Caco-2 (cell line): ENCODE data around the gene C1QTNF5. TPM values are rescaled to one million over a fixed set of nuclear protein-coding genes. Genes with fewer than 3 reads are reported as not detected.

Experiments
- BruUV-seq: library from RNA; stranded (reverse); fragments of 400-500 nt; replicated peaks from 2 replicates; lab custom pipeline; 2021; lab: Mats Ljungman, UMichigan
- CTCF ChIA-PET: fragments of 300-600 bp; sonication (Branson Sonifier 250); formaldehyde crosslinking; loops from one replicate; lab custom pipeline; 2022; ENCODE audit warnings: antibody characterized with exemption; lab: Charles Lee
- POLR2A ChIA-PET: fragments of 300-600 bp; sonication (Branson Sonifier 250); formaldehyde crosslinking; loops from one replicate; lab custom pipeline; 2022; ENCODE audit warnings: antibody characterized with exemption; lab: Charles Lee
- DNase-seq, 2 experiments: peaks; one replicate each; pipeline versions ENCODE4 v3.0.0 to v3.0.0-alpha.2; 2020 to 2022
- H3K27me3 ChIP-seq: replicated peaks from 2 replicates; pipeline ENCODE4 v1.6.0; 2011; ENCODE audit warnings: low read length; ENCODE audit not compliant: control insufficient read depth, insufficient read depth
- H3K36me3 ChIP-seq: 2 replicates; pipeline ENCODE4 v1.5.1; 2011; ENCODE audit warnings: low read length; ENCODE audit not compliant: control insufficient read depth, insufficient read depth
- H3K4me1 ChIP-seq: fragments of 250-450 bp; sonication (Bioruptor Pico); 2 replicates; pipeline ENCODE4 v1.5.1; 2020; ENCODE audit warnings: mild to moderate bottlenecking
- H3K4me3 ChIP-seq: 2 replicates; pipeline ENCODE4 v1.5.1; 2011; ENCODE audit warnings: low read depth, mild to moderate bottlenecking, control low read depth, low read length
- H3K9me3 ChIP-seq: fragments of 250-450 bp; sonication (Bioruptor Pico); 2 replicates; pipeline ENCODE4 v1.5.1; 2020; ENCODE audit warnings: mild to moderate bottlenecking, moderate library complexity
- H3K27ac Mint-ChIP-seq: one replicate; pipeline ENCODE4 v1.8.0; 2022; ENCODE audit warnings: mixed read lengths; ENCODE audit not compliant: unreplicated experiment
- H3K27me3 Mint-ChIP-seq: one replicate; pipeline ENCODE4 v1.8.0; 2022; ENCODE audit warnings: mixed read lengths; ENCODE audit not compliant: insufficient read depth, unreplicated experiment
- H3K36me3 Mint-ChIP-seq: one replicate; pipeline ENCODE4 v1.8.0; 2022; ENCODE audit warnings: mild to moderate bottlenecking, mixed read lengths; ENCODE audit not compliant: insufficient read depth, unreplicated experiment
- H3K4me1 Mint-ChIP-seq: one replicate; pipeline ENCODE4 v1.8.0; 2022; ENCODE audit warnings: low read depth, mixed read lengths; ENCODE audit not compliant: unreplicated experiment
- H3K4me3 Mint-ChIP-seq: one replicate; pipeline ENCODE4 v1.8.0; 2022; ENCODE audit warnings: mild to moderate bottlenecking, moderate library complexity, mixed read lengths; ENCODE audit not compliant: unreplicated experiment
- H3K9me3 Mint-ChIP-seq: one replicate; pipeline ENCODE4 v1.8.0; 2022; ENCODE audit warnings: mixed read lengths; ENCODE audit not compliant: unreplicated experiment
- CTCF ChIP-seq, 2 experiments: fragments of 200-600 bp in 1 of 2; IDR thresholded peaks; 1 replicate in 1 of 2; 2 replicates in 1 of 2; pipeline versions ENCODE4 v1.5.1 to v1.8.0; 2011 to 2022; ENCODE audit warnings: antibody characterized with exemption in 1 of 2, control low read depth in 1 of 2, inconsistent platforms in 1 of 2, low read depth in 1 of 2, low read length in 1 of 2, mild to moderate bottlenecking in 1 of 2, moderate library complexity in 1 of 2; ENCODE audit not compliant: insufficient read depth in 1 of 2, severe bottlenecking in 1 of 2, unreplicated experiment in 1 of 2
- intact Hi-C: fragments of 100-400 bp; cut with micrococcal nuclease; formaldehyde crosslinking; loops from one replicate; pipeline ENCODE4 v1.10.0; 2022; ENCODE audit not compliant: unreplicated experiment
- total RNA-seq: library from RNA; stranded (reverse); gene quantifications from 2 replicates; pipeline ENCODE4 v1.2.3, GENCODE V29; 2022

The C1QTNF5 gene
- total RNA-seq, 1 experiment from 2014 or later, result 1.2 TPM

DNA sequence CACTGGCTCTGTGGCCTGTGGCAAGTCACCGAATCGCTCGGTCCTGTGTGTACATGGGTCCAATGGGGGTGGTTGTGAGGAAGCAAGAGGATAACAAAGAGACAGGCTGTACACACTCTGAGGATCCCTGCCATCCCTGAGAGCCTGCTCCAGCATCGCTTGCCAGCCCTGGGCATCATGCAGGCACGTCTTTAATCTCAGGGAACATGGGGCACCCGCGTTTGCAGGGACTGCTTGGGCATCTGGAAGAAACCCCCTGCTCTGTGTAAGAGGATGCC is 1.3 kb upstream of the C1QTNF5 start:
- POLR2A ChIA-PET, result interaction anchor here (1.7 kb wide), 1 partner anchor 26 kb away, joined by 6 read pairs; no protein-coding TSS in a partner anchor
- Mint-ChIP-seq H3K4me3 (no peak overlapping the region), H3K27me3 (peaks cover 3% of the 10 kb centered on the region), H3K4me1 (peaks cover 22% of the 10 kb centered on the region), H3K27ac (no peak overlapping the region), H3K36me3 (peaks cover 5% of the 10 kb centered on the region), H3K9me3 (no peaks in the 10 kb centered on the region)
- Histone ChIP-seq H3K36me3 (no peaks in the 10 kb centered on the region), H3K27me3 (no peaks in the 10 kb centered on the region; the same call in 1 of the 2 replicates), H3K4me1 (peaks cover 30% of the 10 kb centered on the region), H3K4me3 (no peak overlapping the region), H3K9me3 (no peaks in the 10 kb centered on the region)
- intact Hi-C loops, result no loop called here
- CTCF ChIA-PET, result interaction anchor here (0.6 to 7.8 kb wide), 2 partner anchors 20 to 30 kb away, joined by 3 to 220 read pairs; no protein-coding TSS in a partner anchor
- TF ChIP-seq CTCF (IDR thresholded peaks at IDR 0.05; ENCODE audit: insufficient read depth in 1 of 2, low read depth in 1 of 2, low read length in 1 of 2, severe bottlenecking in 1 of 2, unreplicated experiment in 1 of 2), result no peak
- DNase-seq, result no peak
- no TSS peak for BruUV-seq

- Mint-ChIP-seq H3K4me3 (peak overlapping the region; percentile 48), H3K27me3 (peaks cover 3% of the 10 kb centered on the region), H3K36me3 (peaks cover 5% of the 10 kb centered on the region), H3K27ac (no peak overlapping the region), H3K9me3 (no peaks in the 10 kb centered on the region), H3K4me1 (peaks cover 24% of the 10 kb centered on the region)
- ChIA-PET POLR2A (interaction anchor here (1.7 kb wide), 1 partner anchor 27 kb away, joined by 6 read pairs; no protein-coding TSS in a partner anchor), CTCF (interaction anchor here (1.5 to 7.8 kb wide), 4 partner anchors 20 to 39 kb away, joined by 14 to 220 read pairs (median 78); partner anchors contain the start of gene USP2)
- H3K9me3 ChIP-seq, result no peaks in the 10 kb centered on the region
- H3K4me3 ChIP-seq, result no peak overlapping the region
- no peaks in the 10 kb centered on the region; the same call in 1 of the 2 replicates for H3K27me3 ChIP-seq
- peaks cover 30% of the 10 kb centered on the region for H3K4me1 ChIP-seq
- 0 out of 2 replicates have a peak, but pooled peaks cover under 1% of the 10 kb centered on the region for H3K36me3 ChIP-seq
- no peak for TF ChIP-seq CTCF (IDR thresholded peaks at IDR 0.05; ENCODE audit: insufficient read depth in 1 of 2, low read depth in 1 of 2, low read length in 1 of 2, severe bottlenecking in 1 of 2, unreplicated experiment in 1 of 2)
- intact Hi-C loops, result no loop called here
- BruUV-seq, result no TSS peak
- no peak for DNase-seq
Measured at GRCh38 chr11:119341222-119342022, 739 bp upstream of the C1QTNF5 start.

GRCh38 chr11:119339589-119340334 is 921 bp downstream of the C1QTNF5 start:
- peaks cover 3% of the 10 kb centered on the region for H3K27me3 Mint-ChIP-seq

More at GRCh38 chr11:119339589-119340334, 921 bp downstream of the C1QTNF5 start:
- CTCF ChIA-PET, result interaction anchor here (0.6 to 7.8 kb wide), 31 partner anchors 8 to 319 kb away, joined by 3 to 220 read pairs (median 6); partner anchors contain the start of genes CBL, HINFP, HMBS and USP2
- Histone ChIP-seq H3K4me3 (peak overlapping the region; percentile 45), H3K9me3 (no peaks in the 10 kb centered on the region), H3K4me1 (peaks cover 37% of the 10 kb centered on the region), H3K27me3 (no peaks in the 10 kb centered on the region; the same call in 1 of the 2 replicates), H3K36me3 (0 out of 2 replicates have a peak, but pooled peaks cover 1% of the 10 kb centered on the region)
- intact Hi-C loops, result no loop called here
- no peak overlapping the region for H3K27ac Mint-ChIP-seq
- H3K4me1 Mint-ChIP-seq, result peaks cover 29% of the 10 kb centered on the region
- H3K36me3 Mint-ChIP-seq, result peaks cover 11% of the 10 kb centered on the region
- peak in 1 of 2 experiments; percentile 89 for DNase-seq
- H3K9me3 Mint-ChIP-seq, result no peaks in the 10 kb centered on the region
- no TSS peak for BruUV-seq
- peak; percentile 93 to 99 for TF ChIP-seq CTCF (IDR thresholded peaks at IDR 0.05; ENCODE audit: insufficient read depth in 1 of 2, low read depth in 1 of 2, low read length in 1 of 2, severe bottlenecking in 1 of 2, unreplicated experiment in 1 of 2)
- peak overlapping the region; percentile 69 for H3K4me3 Mint-ChIP-seq
- POLR2A ChIA-PET, result interaction anchor here (0.6 to 1.3 kb wide), 3 partner anchors 21 to 80 kb away, joined by 3 to 4 read pairs (median 3); no protein-coding TSS in a partner anchor
